OCI-LY7 (cell line): ENCODE measurements around the gene HPN. TPM values are rescaled to one million over a fixed set of nuclear protein-coding genes. Genes with fewer than 3 reads are reported as not detected.
"Not testable (repeated sequence)": the region's sequence is repeated elsewhere in the genome, so short reads cannot be mapped to it uniquely, and the experiment has no call there.

Experiments
- BruUV-seq: library from RNA; stranded (reverse); fragments of 400-500 nt; replicated peaks from 2 replicates; lab custom pipeline; 2021; lab: Mats Ljungman, UMichigan
- CTCF ChIA-PET: fragments of 300-600 bp; sonication (Branson Sonifier 250); formaldehyde crosslinking; loops from one replicate; lab custom pipeline; 2022; ENCODE audit warnings: antibody characterized with exemption; ENCODE audit not compliant: unreplicated experiment; lab: Charles Lee
- POLR2A ChIA-PET: fragments of 300-600 bp; sonication (Branson Sonifier 250); formaldehyde crosslinking; loops from one replicate; lab custom pipeline; 2022; ENCODE audit warnings: antibody characterized with exemption; lab: Charles Lee
- DNase-seq: peaks from one replicate; pipeline ENCODE4 v3.0.0-alpha.2; 2015; ENCODE audit warnings: low spot score
- H2AFZ ChIP-seq: fragments of 200-600 bp; sonication (generic), shearing (Covaris generic); 2 replicates; pipeline ENCODE4 v1.6.1; 2014; ENCODE audit warnings: mild to moderate bottlenecking, antibody characterized with exemption, low read length, moderate library complexity
- H3K27ac ChIP-seq: fragments of 200-600 bp; sonication (generic); 2 replicates; pipeline ENCODE4 v1.5.1; 2014; ENCODE audit warnings: mixed run types, low read depth, mild to moderate bottlenecking, moderate library complexity, low read length, inconsistent platforms; ENCODE audit not compliant: poor library complexity, severe bottlenecking
- H3K36me3 ChIP-seq: fragments of 200-600 bp; sonication (generic); 2 replicates; pipeline ENCODE4 v1.6.1; 2014; ENCODE audit warnings: mild to moderate bottlenecking, antibody characterized with exemption, low read length, moderate library complexity, mixed read lengths; ENCODE audit not compliant: insufficient read depth
- H3K4me1 ChIP-seq: fragments of 200-600 bp; sonication (generic); 2 replicates; pipeline ENCODE4 v1.5.1; 2014; ENCODE audit warnings: mild to moderate bottlenecking, low read length; ENCODE audit not compliant: insufficient read depth, poor library complexity, severe bottlenecking
- H3K4me2 ChIP-seq: fragments of 200-600 bp; sonication (generic); 2 replicates; pipeline ENCODE4 v1.6.1; 2014; ENCODE audit warnings: mild to moderate bottlenecking, low read length
- H3K4me3 ChIP-seq: fragments of 200-600 bp; sonication (generic); 2 replicates; pipeline ENCODE4 v1.5.1; 2014; ENCODE audit warnings: mild to moderate bottlenecking, low read depth, low read length; ENCODE audit not compliant: poor library complexity, severe bottlenecking
- H3K79me2 ChIP-seq: fragments of 200-600 bp; sonication (generic); 2 replicates; pipeline ENCODE4 v1.6.1; 2016; ENCODE audit warnings: low read depth, mild to moderate bottlenecking, low read length, moderate library complexity, mixed read lengths; ENCODE audit not compliant: insufficient read depth
- H3K9me2 ChIP-seq: fragments of 200-600 bp; sonication (generic); 2 replicates; pipeline ENCODE4 v1.6.1; 2016; ENCODE audit warnings: mild to moderate bottlenecking, low read length, mixed read lengths; ENCODE audit not compliant: insufficient read depth
- H3K9me3 ChIP-seq: fragments of 200-600 bp; sonication (generic); 2 replicates; pipeline ENCODE4 v1.6.1; 2014; ENCODE audit warnings: mild to moderate bottlenecking, mixed run types, low read length, mixed read lengths
- H4K20me1 ChIP-seq: fragments of 200-600 bp; sonication (generic); 2 replicates; pipeline ENCODE4 v1.6.1; 2014; ENCODE audit warnings: mild to moderate bottlenecking, antibody characterized with exemption, low read length, moderate library complexity, mixed read lengths; ENCODE audit not compliant: insufficient read depth
- CTCF ChIP-seq: fragments of 200-600 bp; sonication (generic); conservative IDR thresholded peaks from 2 replicates; pipeline ENCODE4 v1.5.1; 2014; ENCODE audit warnings: mild to moderate bottlenecking, antibody characterized with exemption, low read length, moderate library complexity, mixed read lengths
- EZH2phosphoT487 ChIP-seq: fragments of 200-600 bp; sonication (generic); IDR thresholded peaks from 2 replicates; pipeline ENCODE4 v1.6.1; 2018; ENCODE audit warnings: low read depth, borderline replicate concordance, mild to moderate bottlenecking, mixed run types, antibody characterized with exemption, low read length, moderate library complexity, mixed read lengths
- intact Hi-C: fragments of 100-400 bp; cut with micrococcal nuclease; formaldehyde crosslinking; loops from one replicate; pipeline ENCODE4 v1.10.0; 2022; ENCODE audit not compliant: unreplicated experiment
- total RNA-seq, 2 experiments: library from RNA; depleted of rRNA in 1 of 2; stranded (reverse); fragments of >200 nt in 1 of 2; shearing (Covaris generic) in 1 of 2; gene quantifications; 2 replicates each; pipeline ENCODE4 v1.2.3, GENCODE V29; 2014 to 2022

Gene HPN
- total RNA-seq, 2 experiments from 2014 or later, result 0.17 to 0.19 TPM

GRCh38 chr19:35027009-35027408 lies 14.5 kb upstream of the HPN start:
- ChIA-PET POLR2A (no interaction called here), CTCF (no interaction called here)
- Histone ChIP-seq H3K4me1 (no peaks in the 10 kb centered on the region), H3K27ac (no peak overlapping the region), H3K9me2 (no peaks in the 10 kb centered on the region), H3K36me3 (peaks cover 64% of the 10 kb centered on the region), H3K79me2 (no peaks in the 10 kb centered on the region), H3K4me2 (no peak overlapping the region), H4K20me1 (no peaks in the 10 kb centered on the region), H2AFZ (no peak overlapping the region), H3K4me3 (no peak overlapping the region), H3K9me3 (no peaks in the 10 kb centered on the region)
- TSS peak; percentile 27 for BruUV-seq
- DNase-seq, result no peak
- TF ChIP-seq EZH2phosphoT487 (no peak), CTCF (no peak)
- intact Hi-C loops, result no loop called here

- DNase-seq, result no peak
- POLR2A ChIA-PET, result no interaction called here
- CTCF ChIA-PET, result no interaction called here
- Histone ChIP-seq H3K9me2 (no peaks in the 10 kb centered on the region), H3K4me2 (no peak overlapping the region), H3K4me1 (no peaks in the 10 kb centered on the region), H3K9me3 (no peaks in the 10 kb centered on the region), H3K79me2 (no peaks in the 10 kb centered on the region), H3K27ac (no peak overlapping the region), H3K36me3 (peaks cover 54% of the 10 kb centered on the region), H3K4me3 (no peak overlapping the region), H2AFZ (no peak overlapping the region), H4K20me1 (no peaks in the 10 kb centered on the region)
- BruUV-seq, result no TSS peak
- no peak for TF ChIP-seq EZH2phosphoT487
- no peak for TF ChIP-seq CTCF
- intact Hi-C loops, result no loop called here
These were observed 13.5 kb upstream of the HPN start for GRCh38 chr19:35027851-35028599.

DNA sequence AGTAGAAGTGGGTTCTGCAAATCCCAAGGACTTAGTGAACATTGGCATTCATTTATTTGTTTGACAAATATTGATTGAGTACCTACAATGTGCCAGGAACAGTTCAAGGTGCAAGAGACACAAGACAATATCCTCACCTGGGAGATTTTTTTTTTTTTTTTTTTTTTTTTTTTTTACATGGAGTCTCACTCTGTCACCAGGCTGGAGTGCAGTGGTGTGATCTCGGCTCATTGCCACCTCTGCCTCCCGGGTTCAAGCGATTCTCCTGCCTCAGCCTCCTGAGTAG lies 13.0 kb upstream of the HPN start:
- DNase-seq, BruUV-seq, H3K79me2 ChIP-seq, CTCF ChIA-PET, H3K9me3 ChIP-seq, H2AFZ ChIP-seq, H3K9me2 ChIP-seq, H3K27ac ChIP-seq, H3K4me2 ChIP-seq, H3K4me3 ChIP-seq, H4K20me1 ChIP-seq, H3K4me1 ChIP-seq, POLR2A ChIA-PET, intact Hi-C loops: not testable (repeated sequence)
- peaks cover 49% of the 10 kb centered on the region for H3K36me3 ChIP-seq

- H3K9me2 ChIP-seq, H2AFZ ChIP-seq, H3K27ac ChIP-seq, CTCF ChIA-PET, H4K20me1 ChIP-seq, intact Hi-C loops, POLR2A ChIA-PET, DNase-seq, H3K9me3 ChIP-seq, H3K79me2 ChIP-seq, H3K4me1 ChIP-seq, H3K4me2 ChIP-seq, BruUV-seq, H3K4me3 ChIP-seq: not testable (repeated sequence)
- H3K36me3 ChIP-seq, result peaks cover 42% of the 10 kb centered on the region
These were observed 12.2 kb upstream of the HPN start for GRCh38 chr19:35029275-35029736.
